Globus pallidus (tissue), 1 donor: Measurements from ENCODE around the gene MYRIP.
"Not testable (repeated sequence)": the region's sequence is repeated elsewhere in the genome, so short reads cannot be mapped to it uniquely, and the experiment has no call there.

Experiments
- DNase-seq: peaks from one replicate; pipeline ENCODE4 v3.0.0-alpha.2; 2015; ENCODE audit warnings: low spot score

Gene MYRIP

GRCh38 chr3:40237159-40237558 lies 427.8 kb downstream of the MYRIP start:
- DNase-seq: no peak

GRCh38 chr3:40237889-40238571 lies 428.6 kb downstream of the MYRIP start:
- peak; percentile 63 for DNase-seq

- DNase-seq: no peak
These were observed 431.5 kb downstream of the MYRIP start for GRCh38 chr3:40240921-40241320.

- no peak for DNase-seq
These were observed 432.8 kb downstream of the MYRIP start for GRCh38 chr3:40242216-40242615.

GRCh38 chr3:40242638-40243037 lies 433.2 kb downstream of the MYRIP start:
- no peak for DNase-seq

- no peak for DNase-seq
These were observed 433.6 kb downstream of the MYRIP start for GRCh38 chr3:40243056-40243455.

- DNase-seq: no peak
These were observed 438.5 kb downstream of the MYRIP start for GRCh38 chr3:40247714-40248454.

GRCh38 chr3:40248591-40248990 lies 439.2 kb downstream of the MYRIP start:
- DNase-seq: no peak

GRCh38 chr3:40249168-40249567 lies 439.8 kb downstream of the MYRIP start:
- no peak for DNase-seq

- no peak for DNase-seq
These were observed 445.1 kb downstream of the MYRIP start for GRCh38 chr3:40254491-40254890.

GRCh38 chr3:40254891-40255290 lies 445.5 kb downstream of the MYRIP start:
- DNase-seq: no peak

GRCh38 chr3:40255532-40255931 lies 446.1 kb downstream of the MYRIP start:
- DNase-seq: no peak

- DNase-seq: no peak
These were observed 448.7 kb downstream of the MYRIP start for GRCh38 chr3:40258064-40258463.

- no peak for DNase-seq
These were observed 449.1 kb downstream of the MYRIP start for GRCh38 chr3:40258555-40258954.

GRCh38 chr3:40262331-40262730 lies 452.9 kb downstream of the MYRIP start:
- no peak for DNase-seq

- DNase-seq: no peak
These were observed 455.0 kb downstream of the MYRIP start for GRCh38 chr3:40264451-40264850.

GRCh38 chr3:40265181-40265580 lies 455.8 kb downstream of the MYRIP start:
- no peak for DNase-seq

- no peak for DNase-seq
These were observed 458.7 kb downstream of the MYRIP start for GRCh38 chr3:40267937-40268724.

- DNase-seq: peak; percentile 75
These were observed 459.6 kb downstream of the MYRIP start for GRCh38 chr3:40268802-40269524.

- DNase-seq: no peak
These were observed 469.4 kb downstream of the MYRIP start for GRCh38 chr3:40278791-40279190.

- no peak for DNase-seq
These were observed 472.6 kb downstream of the MYRIP start for GRCh38 chr3:40281995-40282394.

GRCh38 chr3:40283057-40283456 lies 473.6 kb downstream of the MYRIP start:
- not testable (repeated sequence) for DNase-seq
